GM23338 (cell line): ENCODE results near the gene PTGIS. TPM values are rescaled to one million over a fixed set of nuclear protein-coding genes. Genes with fewer than 3 reads are reported as not detected.

ENCODE experiments used
- ATAC-seq: fragments of 200-7000 bp; cut with Tn5 transposase; 3 replicates; pipeline ENCODE4 v1.9.1; 2020
- DNase-seq: peaks from one replicate; pipeline ENCODE4 v3.0.0-alpha.2; 2015; ENCODE audit warnings: low spot score
- H2AFZ ChIP-seq: fragments of 200-600 bp; sonication (generic); 2 replicates; pipeline ENCODE4 v1.8.0; 2016; ENCODE audit warnings: antibody characterized with exemption, mild to moderate bottlenecking, moderate library complexity
- H3F3A ChIP-seq: fragments of 200-600 bp; sonication (generic); replicated peaks from 2 replicates; pipeline ENCODE4 v1.8.0; 2017; ENCODE audit warnings: antibody characterized with exemption, mixed run types, low read depth
- H3K27ac ChIP-seq: fragments of 200-600 bp; sonication (generic); 2 replicates; pipeline ENCODE4 v1.6.1; 2016; ENCODE audit warnings: low read depth
- H3K27me3 ChIP-seq: fragments of 200-600 bp; sonication (generic); 2 replicates; pipeline ENCODE4 v1.8.0; 2016; ENCODE audit warnings: mild to moderate bottlenecking, mixed run types, moderate library complexity; ENCODE audit not compliant: insufficient read depth
- H3K36me3 ChIP-seq: fragments of 200-600 bp; sonication (generic); 2 replicates; pipeline ENCODE4 v1.8.0; 2016; ENCODE audit warnings: mild to moderate bottlenecking; ENCODE audit not compliant: insufficient read depth
- H3K4me1 ChIP-seq: fragments of 200-600 bp; sonication (generic); 2 replicates; pipeline ENCODE4 v1.8.0; 2016; ENCODE audit warnings: mild to moderate bottlenecking, moderate library complexity; ENCODE audit not compliant: insufficient read depth
- H3K4me2 ChIP-seq: fragments of 200-600 bp; sonication (generic); 2 replicates; pipeline ENCODE4 v1.7.1; 2017; ENCODE audit warnings: mixed run types
- H3K4me3 ChIP-seq: fragments of 200-600 bp; sonication (generic); 2 replicates; pipeline ENCODE4 v1.6.1; 2016; ENCODE audit warnings: mixed run types
- H3K79me2 ChIP-seq: fragments of 200-600 bp; sonication (generic); replicated peaks from 2 replicates; pipeline ENCODE4 v1.8.0; 2017; ENCODE audit warnings: mild to moderate bottlenecking; ENCODE audit not compliant: insufficient read depth
- H3K9me2 ChIP-seq: fragments of 200-600 bp; sonication (generic); 2 replicates; pipeline ENCODE4 v1.8.0; 2017; ENCODE audit not compliant: insufficient read depth
- H4K20me1 ChIP-seq: fragments of 200-600 bp; sonication (generic); replicated peaks from 2 replicates; pipeline ENCODE4 v1.8.0; 2017; ENCODE audit warnings: mild to moderate bottlenecking; ENCODE audit not compliant: insufficient read depth
- H3K27ac Mint-ChIP-seq: 2 replicates; pipeline ENCODE4 v1.8.0; 2020; ENCODE audit warnings: inconsistent platforms, mild to moderate bottlenecking, moderate library complexity, mixed read lengths
- H3K27me3 Mint-ChIP-seq: 3 replicates; pipeline ENCODE4 v1.8.0; 2022; ENCODE audit warnings: low read depth, mild to moderate bottlenecking, moderate library complexity, mixed read lengths, inconsistent platforms; ENCODE audit not compliant: insufficient read depth, poor library complexity
- H3K36me3 Mint-ChIP-seq: 3 replicates; pipeline ENCODE4 v1.8.0; 2021; ENCODE audit warnings: low read depth, mild to moderate bottlenecking, inconsistent platforms, moderate library complexity, mixed read lengths
- H3K4me1 Mint-ChIP-seq: 3 replicates; pipeline ENCODE4 v1.8.0; 2020; ENCODE audit warnings: mild to moderate bottlenecking, inconsistent platforms, mixed read lengths
- H3K4me3 Mint-ChIP-seq: 3 replicates; pipeline ENCODE4 v1.8.0; 2021; ENCODE audit warnings: moderate library complexity, mild to moderate bottlenecking, inconsistent platforms, mixed read lengths
- H3K9me3 Mint-ChIP-seq: 3 replicates; pipeline ENCODE4 v1.8.0; 2020; ENCODE audit warnings: moderate library complexity, mild to moderate bottlenecking, inconsistent platforms, mixed read lengths
- CREB1 ChIP-seq: fragments of 250-450 bp; sonication (Bioruptor Pico); IDR thresholded peaks from 2 replicates; pipeline ENCODE4 v1.5.0; 2020; ENCODE audit warnings: low read depth, mild to moderate bottlenecking, moderate library complexity
- EZH2 ChIP-seq: fragments of 200-600 bp; sonication (generic); IDR thresholded peaks from one replicate; pipeline ENCODE4 v1.8.0; 2017; ENCODE audit warnings: antibody characterized with exemption, mild to moderate bottlenecking, low read depth; ENCODE audit not compliant: unreplicated experiment
- EZH2phosphoT487 ChIP-seq: fragments of 200-600 bp; sonication (generic); IDR thresholded peaks from one replicate; pipeline ENCODE4 v1.8.1; 2018; ENCODE audit warnings: antibody characterized with exemption; ENCODE audit not compliant: unreplicated experiment
- JUNB ChIP-seq: IDR thresholded peaks from one replicate; pipeline ENCODE4 v1.6.1; 2016; ENCODE audit warnings: antibody characterized with exemption; ENCODE audit not compliant: unreplicated experiment
- NANOG ChIP-seq: IDR thresholded peaks from 2 replicates; pipeline ENCODE4 v1.6.1; 2016; ENCODE audit warnings: antibody characterized with exemption, borderline replicate concordance
- POLR2AphosphoS5 ChIP-seq: IDR thresholded peaks from 2 replicates; pipeline ENCODE4 v1.6.1; 2016; ENCODE audit warnings: antibody characterized with exemption, low read depth
- STAT1 ChIP-seq: IDR thresholded peaks from one replicate; pipeline ENCODE4 v1.6.1; 2016; ENCODE audit warnings: antibody characterized with exemption; ENCODE audit not compliant: unreplicated experiment
- ZNF114 ChIP-seq: fragments of 250-450 bp; sonication (Bioruptor Pico); IDR thresholded peaks from 2 replicates; pipeline ENCODE4 v1.5.0; 2020; ENCODE audit warnings: mild to moderate bottlenecking, moderate library complexity
- ZNF331 ChIP-seq: fragments of 250-450 bp; sonication (Bioruptor Pico); IDR thresholded peaks from 2 replicates; pipeline ENCODE4 v1.5.0; 2020; ENCODE audit warnings: low read depth, mild to moderate bottlenecking, moderate library complexity
- polyA plus RNA-seq: library from polyadenylated mRNA; unstranded; fragments of >200 nt; fragmentation: Nextera tagmentation; extraction: Ambion mirVana; gene quantifications from 2 replicates; pipeline ENCODE4 v1.2.1, GENCODE V29; 2016
- total RNA-seq: library from RNA; depleted of rRNA; stranded (reverse); fragments of >200 nt; shearing (Covaris generic); gene quantifications from 2 replicates; pipeline ENCODE4 v1.2.3, GENCODE V29; 2014
- TF ChIP-seq, protein P1 (sequence below): IDR thresholded peaks from one replicate; pipeline ENCODE4 v1.6.1; 2018; ENCODE audit warnings: antibody characterized with exemption; ENCODE audit not compliant: unreplicated experiment
- TF ChIP-seq, protein P2 (sequence below): IDR thresholded peaks from 2 replicates; pipeline ENCODE4 v1.6.1; 2016; ENCODE audit warnings: antibody characterized with exemption
- TF ChIP-seq, protein P3 (sequence below), 2 experiments: fragments of 200-600 bp in 1 of 2; sonication (generic) in 1 of 2; conservative IDR thresholded peaks; 2 replicates each; pipeline versions ENCODE4 v1.5.1 to v1.6.1; 2016 to 2017; ENCODE audit warnings: antibody characterized with exemption in 2 of 2, low read depth in 2 of 2, mild to moderate bottlenecking in 2 of 2, moderate library complexity in 1 of 2

PTGIS gene
- total and polyA plus RNA-seq, 2 experiments from 2014 or later: 6.6 to 28.7 TPM

DNA sequence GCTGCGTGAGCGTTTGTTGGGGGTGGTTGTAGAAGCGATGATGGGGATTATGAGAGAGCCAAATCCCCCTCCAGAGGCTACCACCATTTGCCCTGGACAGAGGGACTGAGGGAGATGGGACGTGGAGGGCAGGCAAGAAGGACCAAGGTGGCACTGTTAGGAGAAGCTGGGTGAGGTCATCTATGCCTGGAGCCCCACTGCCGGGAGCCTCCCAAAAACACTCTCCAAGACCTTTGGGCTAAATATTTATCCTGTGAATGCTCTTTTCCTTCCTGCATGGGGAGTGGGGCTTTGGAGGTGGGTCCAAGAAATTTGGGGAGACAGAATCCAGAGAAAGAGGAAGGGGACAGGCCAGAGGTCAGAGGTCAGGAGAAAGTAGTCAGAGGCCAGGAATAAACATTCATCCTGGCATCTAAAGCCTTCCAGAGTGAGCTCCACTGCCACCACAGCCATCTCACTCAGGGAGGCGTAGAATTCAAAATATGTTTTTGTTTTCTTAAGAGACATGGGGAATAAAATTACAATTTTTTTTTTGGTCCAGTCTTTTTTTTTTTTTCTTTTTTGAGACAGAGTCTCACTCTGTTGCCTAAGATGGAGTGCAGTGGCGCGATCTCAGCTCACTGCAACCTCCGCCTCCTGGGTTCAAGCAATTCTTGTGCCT is 17.8 kb upstream of the PTGIS start (continued):
- TF ChIP-seq, protein P1, sequence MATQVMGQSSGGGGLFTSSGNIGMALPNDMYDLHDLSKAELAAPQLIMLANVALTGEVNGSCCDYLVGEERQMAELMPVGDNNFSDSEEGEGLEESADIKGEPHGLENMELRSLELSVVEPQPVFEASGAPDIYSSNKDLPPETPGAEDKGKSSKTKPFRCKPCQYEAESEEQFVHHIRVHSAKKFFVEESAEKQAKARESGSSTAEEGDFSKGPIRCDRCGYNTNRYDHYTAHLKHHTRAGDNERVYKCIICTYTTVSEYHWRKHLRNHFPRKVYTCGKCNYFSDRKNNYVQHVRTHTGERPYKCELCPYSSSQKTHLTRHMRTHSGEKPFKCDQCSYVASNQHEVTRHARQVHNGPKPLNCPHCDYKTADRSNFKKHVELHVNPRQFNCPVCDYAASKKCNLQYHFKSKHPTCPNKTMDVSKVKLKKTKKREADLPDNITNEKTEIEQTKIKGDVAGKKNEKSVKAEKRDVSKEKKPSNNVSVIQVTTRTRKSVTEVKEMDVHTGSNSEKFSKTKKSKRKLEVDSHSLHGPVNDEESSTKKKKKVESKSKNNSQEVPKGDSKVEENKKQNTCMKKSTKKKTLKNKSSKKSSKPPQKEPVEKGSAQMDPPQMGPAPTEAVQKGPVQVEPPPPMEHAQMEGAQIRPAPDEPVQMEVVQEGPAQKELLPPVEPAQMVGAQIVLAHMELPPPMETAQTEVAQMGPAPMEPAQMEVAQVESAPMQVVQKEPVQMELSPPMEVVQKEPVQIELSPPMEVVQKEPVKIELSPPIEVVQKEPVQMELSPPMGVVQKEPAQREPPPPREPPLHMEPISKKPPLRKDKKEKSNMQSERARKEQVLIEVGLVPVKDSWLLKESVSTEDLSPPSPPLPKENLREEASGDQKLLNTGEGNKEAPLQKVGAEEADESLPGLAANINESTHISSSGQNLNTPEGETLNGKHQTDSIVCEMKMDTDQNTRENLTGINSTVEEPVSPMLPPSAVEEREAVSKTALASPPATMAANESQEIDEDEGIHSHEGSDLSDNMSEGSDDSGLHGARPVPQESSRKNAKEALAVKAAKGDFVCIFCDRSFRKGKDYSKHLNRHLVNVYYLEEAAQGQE: no peak
- TF ChIP-seq ZNF114: no peak
- TF ChIP-seq ZNF331 (CRISPR knock-in tag): no peak
- TF ChIP-seq CREB1: no peak

DNA sequence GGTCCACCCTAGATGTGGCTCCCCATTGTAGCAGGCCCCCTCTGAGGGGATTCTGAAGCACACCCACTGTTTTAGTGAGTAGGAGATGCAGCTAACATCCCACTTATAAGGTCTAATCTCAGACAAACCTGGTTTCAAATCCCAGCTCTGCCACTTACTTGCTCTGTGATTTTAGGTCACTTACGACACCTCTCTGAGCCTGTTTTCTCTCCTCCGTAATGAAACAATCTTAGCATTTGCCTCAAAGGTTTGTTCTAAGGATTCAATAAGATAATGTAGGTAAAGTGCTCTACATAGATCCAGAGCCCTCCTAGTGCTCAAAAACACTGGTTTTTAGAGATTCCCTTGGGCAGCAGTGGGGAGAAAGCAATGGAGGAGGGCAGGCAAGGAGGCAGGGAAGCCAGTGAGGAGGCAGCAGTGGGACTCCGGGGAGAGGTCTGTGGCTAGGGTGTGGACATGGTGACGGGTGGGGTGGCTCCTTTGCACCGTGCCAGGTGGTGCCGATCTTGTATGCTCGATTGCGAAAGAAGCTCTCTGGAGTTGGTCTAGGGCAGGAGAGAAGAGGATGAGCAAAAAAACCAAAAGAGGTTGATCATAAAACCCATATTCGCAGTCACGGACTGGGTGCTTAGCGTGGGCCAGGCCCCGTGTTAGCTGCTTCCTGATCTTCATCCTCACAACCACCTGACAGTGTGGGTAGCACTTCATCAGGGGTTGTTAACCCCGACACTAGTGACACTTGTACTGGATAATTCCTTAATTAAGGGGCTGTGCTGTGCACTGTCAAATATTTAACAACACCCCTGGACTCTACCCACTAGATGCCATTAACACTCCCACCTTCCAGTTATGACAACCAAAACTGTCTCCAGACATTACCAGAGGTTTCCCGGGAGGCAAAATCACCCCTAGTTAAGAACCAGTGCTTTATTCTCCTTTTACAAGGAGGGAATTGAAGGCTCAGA is 16.8 kb upstream of the PTGIS start:
- Mint-ChIP-seq H3K4me1 (peaks cover 10% of the 10 kb centered on the region; the same call in 2 of the 3 replicates), H3K36me3 (no peaks in the 10 kb centered on the region), H3K4me3 (no peak overlapping the region), H3K27ac (no peak overlapping the region), H3K27me3 (peaks cover 3% of the 10 kb centered on the region), H3K9me3 (peaks cover 7% of the 10 kb centered on the region)
- no peaks in the 10 kb centered on the region for H3K79me2 ChIP-seq
- H3K27ac ChIP-seq: no peak overlapping the region
- peaks cover 5% of the 10 kb centered on the region for H3K4me1 ChIP-seq
- DNase-seq (no peak), ATAC-seq (no peak)
- H3K27me3 ChIP-seq: no peaks in the 10 kb centered on the region
- no peaks in the 10 kb centered on the region for H3K9me2 ChIP-seq
- no peaks in the 10 kb centered on the region for H3K36me3 ChIP-seq
- H3K4me3 ChIP-seq: no peak overlapping the region
- no peak overlapping the region; the same call in 1 of the 2 replicates for H2AFZ ChIP-seq
- no peaks in the 10 kb centered on the region; the same call in 1 of the 2 replicates for H3F3A ChIP-seq
- no peak overlapping the region for H3K4me2 ChIP-seq
- no peaks in the 10 kb centered on the region for H4K20me1 ChIP-seq
- TF ChIP-seq NANOG (no peak), CREB1 (no peak), EZH2phosphoT487 (no peak), ZNF331 (CRISPR knock-in tag) (no peak), ZNF114 (no peak), EZH2 (no peak), POLR2AphosphoS5 (no peak), JUNB (no peak), STAT1 (no peak)
- TF ChIP-seq, protein P1: no peak
- TF ChIP-seq, protein P2, sequence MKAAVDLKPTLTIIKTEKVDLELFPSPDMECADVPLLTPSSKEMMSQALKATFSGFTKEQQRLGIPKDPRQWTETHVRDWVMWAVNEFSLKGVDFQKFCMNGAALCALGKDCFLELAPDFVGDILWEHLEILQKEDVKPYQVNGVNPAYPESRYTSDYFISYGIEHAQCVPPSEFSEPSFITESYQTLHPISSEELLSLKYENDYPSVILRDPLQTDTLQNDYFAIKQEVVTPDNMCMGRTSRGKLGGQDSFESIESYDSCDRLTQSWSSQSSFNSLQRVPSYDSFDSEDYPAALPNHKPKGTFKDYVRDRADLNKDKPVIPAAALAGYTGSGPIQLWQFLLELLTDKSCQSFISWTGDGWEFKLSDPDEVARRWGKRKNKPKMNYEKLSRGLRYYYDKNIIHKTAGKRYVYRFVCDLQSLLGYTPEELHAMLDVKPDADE: no peak
- TF ChIP-seq, protein P3, sequence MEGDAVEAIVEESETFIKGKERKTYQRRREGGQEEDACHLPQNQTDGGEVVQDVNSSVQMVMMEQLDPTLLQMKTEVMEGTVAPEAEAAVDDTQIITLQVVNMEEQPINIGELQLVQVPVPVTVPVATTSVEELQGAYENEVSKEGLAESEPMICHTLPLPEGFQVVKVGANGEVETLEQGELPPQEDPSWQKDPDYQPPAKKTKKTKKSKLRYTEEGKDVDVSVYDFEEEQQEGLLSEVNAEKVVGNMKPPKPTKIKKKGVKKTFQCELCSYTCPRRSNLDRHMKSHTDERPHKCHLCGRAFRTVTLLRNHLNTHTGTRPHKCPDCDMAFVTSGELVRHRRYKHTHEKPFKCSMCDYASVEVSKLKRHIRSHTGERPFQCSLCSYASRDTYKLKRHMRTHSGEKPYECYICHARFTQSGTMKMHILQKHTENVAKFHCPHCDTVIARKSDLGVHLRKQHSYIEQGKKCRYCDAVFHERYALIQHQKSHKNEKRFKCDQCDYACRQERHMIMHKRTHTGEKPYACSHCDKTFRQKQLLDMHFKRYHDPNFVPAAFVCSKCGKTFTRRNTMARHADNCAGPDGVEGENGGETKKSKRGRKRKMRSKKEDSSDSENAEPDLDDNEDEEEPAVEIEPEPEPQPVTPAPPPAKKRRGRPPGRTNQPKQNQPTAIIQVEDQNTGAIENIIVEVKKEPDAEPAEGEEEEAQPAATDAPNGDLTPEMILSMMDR (conservative IDR thresholded peaks at IDR 0.05; ENCODE audit: low read depth in 2 of 2): no peak
